ENCODE data around the gene DHX15.

DNA sequence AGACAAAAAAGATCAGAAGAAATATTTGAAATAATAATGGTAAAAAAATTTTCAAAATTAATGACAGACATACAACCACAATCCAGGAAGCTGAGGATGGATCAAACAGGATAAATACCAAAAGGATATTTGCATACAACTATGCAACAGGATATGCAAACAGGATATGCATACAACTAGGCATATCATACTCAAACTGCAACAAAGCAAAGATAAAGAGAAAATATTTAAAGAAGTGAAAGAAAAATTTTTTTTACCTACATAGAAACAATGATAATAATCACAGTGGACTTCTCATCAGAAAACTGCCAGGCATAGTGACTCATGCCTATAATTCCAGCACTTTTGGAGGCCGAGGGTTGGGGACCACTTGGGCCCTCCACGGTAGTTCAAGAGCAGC, 11.3 kb upstream of the DHX15 start:
- TF ChIP-seq ATF2 (CRISPR knock-in tag; IDR thresholded peaks at IDR 0.05; ENCODE audit: borderline replicate concordance, low read depth) = no peak
- TF ChIP-seq, protein P1, sequence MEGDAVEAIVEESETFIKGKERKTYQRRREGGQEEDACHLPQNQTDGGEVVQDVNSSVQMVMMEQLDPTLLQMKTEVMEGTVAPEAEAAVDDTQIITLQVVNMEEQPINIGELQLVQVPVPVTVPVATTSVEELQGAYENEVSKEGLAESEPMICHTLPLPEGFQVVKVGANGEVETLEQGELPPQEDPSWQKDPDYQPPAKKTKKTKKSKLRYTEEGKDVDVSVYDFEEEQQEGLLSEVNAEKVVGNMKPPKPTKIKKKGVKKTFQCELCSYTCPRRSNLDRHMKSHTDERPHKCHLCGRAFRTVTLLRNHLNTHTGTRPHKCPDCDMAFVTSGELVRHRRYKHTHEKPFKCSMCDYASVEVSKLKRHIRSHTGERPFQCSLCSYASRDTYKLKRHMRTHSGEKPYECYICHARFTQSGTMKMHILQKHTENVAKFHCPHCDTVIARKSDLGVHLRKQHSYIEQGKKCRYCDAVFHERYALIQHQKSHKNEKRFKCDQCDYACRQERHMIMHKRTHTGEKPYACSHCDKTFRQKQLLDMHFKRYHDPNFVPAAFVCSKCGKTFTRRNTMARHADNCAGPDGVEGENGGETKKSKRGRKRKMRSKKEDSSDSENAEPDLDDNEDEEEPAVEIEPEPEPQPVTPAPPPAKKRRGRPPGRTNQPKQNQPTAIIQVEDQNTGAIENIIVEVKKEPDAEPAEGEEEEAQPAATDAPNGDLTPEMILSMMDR (IDR thresholded peaks at IDR 0.05) = no peak
- TF ChIP-seq MAX (CRISPR knock-in tag; IDR thresholded peaks at IDR 0.05) = no peak
- TF ChIP-seq, protein P2, sequence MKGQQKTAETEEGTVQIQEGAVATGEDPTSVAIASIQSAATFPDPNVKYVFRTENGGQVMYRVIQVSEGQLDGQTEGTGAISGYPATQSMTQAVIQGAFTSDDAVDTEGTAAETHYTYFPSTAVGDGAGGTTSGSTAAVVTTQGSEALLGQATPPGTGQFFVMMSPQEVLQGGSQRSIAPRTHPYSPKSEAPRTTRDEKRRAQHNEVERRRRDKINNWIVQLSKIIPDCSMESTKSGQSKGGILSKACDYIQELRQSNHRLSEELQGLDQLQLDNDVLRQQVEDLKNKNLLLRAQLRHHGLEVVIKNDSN (CRISPR knock-in tag; IDR thresholded peaks at IDR 0.05) = no peak
- no peak for TF ChIP-seq SMAD4 (CRISPR knock-in tag; IDR thresholded peaks at IDR 0.05)
